OCI-LY3 (cell line): ENCODE data around the gene EZH2.

ENCODE experiments used
- H2AFZ ChIP-seq: fragments of 200-600, 300-600 bp; shearing (Covaris generic); 2 replicates; pipeline ENCODE4 v1.6.0; 2014; ENCODE audit warnings: antibody characterized with exemption, low read depth, low read length
- H3K27ac ChIP-seq: fragments of 200-600, 300-600 bp; sonication (generic); 2 replicates; pipeline ENCODE4 v1.5.1; 2014; ENCODE audit warnings: mild to moderate bottlenecking, low read length, moderate library complexity, mixed read lengths
- H3K27me3 ChIP-seq: fragments of 200-600, 300-600 bp; sonication (generic); 2 replicates; pipeline ENCODE4 v1.6.1; 2014; ENCODE audit warnings: low read depth, low read length, mixed read lengths
- H3K36me3 ChIP-seq: fragments of 200-600, 300-600 bp; sonication (generic); replicated peaks from 2 replicates; pipeline ENCODE3; 2014; ENCODE audit warnings: low read depth, low read length, mixed read lengths
- H3K4me1 ChIP-seq: fragments of 300-600, 200-600 bp; sonication (generic); 2 replicates; pipeline ENCODE4 v1.6.1; 2014; ENCODE audit warnings: low read length, mixed read lengths
- H3K4me2 ChIP-seq: fragments of 200-600, 300-600 bp; sonication (generic); 2 replicates; pipeline ENCODE4 v1.6.1; 2014; ENCODE audit warnings: low read length, mixed read lengths
- H3K4me3 ChIP-seq: fragments of 300-600, 200-600 bp; sonication (generic); 2 replicates; pipeline ENCODE4 v1.5.1; 2014; ENCODE audit warnings: antibody characterized with exemption, mild to moderate bottlenecking, low read length, moderate library complexity
- H3K79me2 ChIP-seq: fragments of 300-600, 200-600 bp; shearing (Covaris generic); 2 replicates; pipeline ENCODE4 v1.6.1; 2014; ENCODE audit warnings: mild to moderate bottlenecking, low read length, mixed read lengths
- H3K9ac ChIP-seq: fragments of 300-600, 200-600 bp; shearing (Covaris generic); 2 replicates; pipeline ENCODE4 v1.6.0; 2014; ENCODE audit warnings: mild to moderate bottlenecking, low read length, moderate library complexity
- H3K9me3 ChIP-seq: fragments of 200-600, 300-600 bp; shearing (Covaris generic); 2 replicates; pipeline ENCODE4 v1.6.1; 2014; ENCODE audit warnings: low read length, mixed read lengths; ENCODE audit not compliant: insufficient read depth
- H4K20me1 ChIP-seq: fragments of 200-600, 300-600 bp; sonication (generic); 2 replicates; pipeline ENCODE4 v1.6.1; 2016; ENCODE audit warnings: low read length, mixed read lengths; ENCODE audit not compliant: insufficient read depth
- CTCF ChIP-seq: fragments of 200-600, 300-600 bp; sonication (generic); IDR thresholded peaks from 2 replicates; pipeline ENCODE4 v1.5.1; 2014; ENCODE audit warnings: antibody characterized with exemption, low read length, low read depth
- EZH2phosphoT487 ChIP-seq: fragments of 200-600 bp; shearing (Covaris generic); IDR thresholded peaks from 2 replicates; pipeline ENCODE4 v1.6.1; 2018; ENCODE audit warnings: antibody characterized with exemption, mixed run types, low read depth

The EZH2 gene

GRCh38 chr7:148921189-148921588 is 37.1 kb upstream of the EZH2 start:
- H3K9ac ChIP-seq: no peak overlapping the region
- H3K36me3 ChIP-seq: peaks cover 9% of the 10 kb centered on the region
- peaks cover 8% of the 10 kb centered on the region for H3K79me2 ChIP-seq
- H3K27ac ChIP-seq: no peak overlapping the region
- no peak overlapping the region for H3K4me2 ChIP-seq
- H4K20me1 ChIP-seq: no peaks in the 10 kb centered on the region
- H3K9me3 ChIP-seq: no peaks in the 10 kb centered on the region
- no peak overlapping the region for H2AFZ ChIP-seq
- no peak for TF ChIP-seq CTCF
- TF ChIP-seq EZH2phosphoT487: no peak
- peaks cover 40% of the 10 kb centered on the region for H3K4me1 ChIP-seq
- no peak overlapping the region for H3K4me3 ChIP-seq
- no peaks in the 10 kb centered on the region for H3K27me3 ChIP-seq

GRCh38 chr7:148919859-148920258 is 35.8 kb upstream of the EZH2 start:
- H3K36me3 ChIP-seq: peaks cover 6% of the 10 kb centered on the region
- peaks cover 54% of the 10 kb centered on the region for H3K4me1 ChIP-seq
- peak overlapping the region; percentile 53 for H3K4me3 ChIP-seq
- H3K27ac ChIP-seq: no peak overlapping the region
- no peaks in the 10 kb centered on the region for H3K9me3 ChIP-seq
- H4K20me1 ChIP-seq: no peaks in the 10 kb centered on the region
- no peak overlapping the region for H2AFZ ChIP-seq
- peak overlapping the region; percentile 8; the same call in 1 of the 2 replicates for H3K9ac ChIP-seq
- no peak for TF ChIP-seq EZH2phosphoT487
- TF ChIP-seq CTCF: no peak
- peaks cover 10% of the 10 kb centered on the region for H3K79me2 ChIP-seq
- H3K4me2 ChIP-seq: peak overlapping the region; percentile 71
- no peaks in the 10 kb centered on the region for H3K27me3 ChIP-seq

GRCh38 chr7:148918058-148918596 is 34.0 kb upstream of the EZH2 start:
- no peaks in the 10 kb centered on the region for H4K20me1 ChIP-seq
- H3K27ac ChIP-seq: no peak overlapping the region
- H3K79me2 ChIP-seq: peaks cover 15% of the 10 kb centered on the region
- H3K4me1 ChIP-seq: peaks cover 69% of the 10 kb centered on the region
- no peak overlapping the region for H3K4me2 ChIP-seq
- H3K9ac ChIP-seq: no peak overlapping the region
- no peaks in the 10 kb centered on the region for H3K27me3 ChIP-seq
- peaks cover 6% of the 10 kb centered on the region for H3K36me3 ChIP-seq
- no peaks in the 10 kb centered on the region for H3K9me3 ChIP-seq
- no peak overlapping the region for H3K4me3 ChIP-seq
- TF ChIP-seq CTCF (no peak), EZH2phosphoT487 (no peak)
- H2AFZ ChIP-seq: no peak overlapping the region

GRCh38 chr7:148916186-148916585 is 32.1 kb upstream of the EZH2 start:
- H3K9me3 ChIP-seq: no peaks in the 10 kb centered on the region
- H3K4me2 ChIP-seq: peak overlapping the region; percentile 79
- H4K20me1 ChIP-seq: no peaks in the 10 kb centered on the region
- H3K4me1 ChIP-seq: peaks cover 86% of the 10 kb centered on the region
- H3K27me3 ChIP-seq: no peaks in the 10 kb centered on the region
- no peak overlapping the region for H3K4me3 ChIP-seq
- peaks cover 6% of the 10 kb centered on the region for H3K36me3 ChIP-seq
- H2AFZ ChIP-seq: no peak overlapping the region
- H3K79me2 ChIP-seq: peaks cover 24% of the 10 kb centered on the region
- TF ChIP-seq EZH2phosphoT487: no peak
- TF ChIP-seq CTCF: no peak
- H3K27ac ChIP-seq: peak overlapping the region; percentile 95
- no peak overlapping the region for H3K9ac ChIP-seq
